A549 (cell line): ENCODE results near the gene DRAXIN.
A peak's percentile ranks its signal among the peaks of the same experiment; 100 is the strongest.

ENCODE experiments used
- BHLHE40 ChIP-seq: IDR thresholded peaks from 2 replicates; pipeline ENCODE4 v1.6.1; 2012; ENCODE audit warnings: low read depth, low read length, inconsistent platforms
- CHD4 ChIP-seq: fragments of 200-600 bp; sonication (generic); IDR thresholded peaks from 2 replicates; pipeline ENCODE4 v1.6.1; 2016; ENCODE audit warnings: antibody characterized with exemption, mild to moderate bottlenecking, borderline replicate concordance
- EHMT2 ChIP-seq: fragments of 200-600 bp; sonication (generic); IDR thresholded peaks from 2 replicates; pipeline ENCODE4 v1.6.1; 2016; ENCODE audit warnings: antibody characterized with exemption, low read depth, mild to moderate bottlenecking, moderate library complexity
- EP300 ChIP-seq, 2 experiments: fragments of >200 bp; sonication (Bioruptor Twin); formaldehyde crosslinking; IDR thresholded peaks; 2 replicates in 1 of 2; 3 replicates in 1 of 2; pipeline ENCODE4 v1.6.1; 2016 to 2017
- PHF8 ChIP-seq: fragments of 200-600 bp; sonication (generic); IDR thresholded peaks from 2 replicates; pipeline ENCODE4 v1.6.1; 2016; ENCODE audit warnings: low read depth, mild to moderate bottlenecking, antibody characterized with exemption, moderate library complexity, borderline replicate concordance
- POLR2A ChIP-seq: IDR thresholded peaks from 2 replicates; pipeline ENCODE4 v1.6.1; 2012; ENCODE audit warnings: mild to moderate bottlenecking, low read length
- ZFP36 ChIP-seq: fragments of 450-650 bp; IDR thresholded peaks from 2 replicates; pipeline ENCODE4 v1.6.1; 2014; ENCODE audit warnings: borderline replicate concordance; ENCODE audit not compliant: partially characterized antibody
- TF ChIP-seq, protein P1 (sequence below): fragments of >200 bp; sonication (Bioruptor Twin); formaldehyde crosslinking; IDR thresholded peaks from 3 replicates; pipeline ENCODE4 v1.5.1; 2016
- TF ChIP-seq, protein P2 (sequence below): IDR thresholded peaks from 2 replicates; pipeline ENCODE4 v1.6.1; 2012

GRCh38 chr1:11749203-11749689, 57.7 kb downstream of the DRAXIN start:
- TF ChIP-seq POLR2A (no peak), CHD4 (no peak), EHMT2 (no peak), ZFP36 (no peak), PHF8 (no peak), EP300 (IDR thresholded peaks at IDR 0.05) (no peak), BHLHE40 (no peak)
- TF ChIP-seq, protein P1, sequence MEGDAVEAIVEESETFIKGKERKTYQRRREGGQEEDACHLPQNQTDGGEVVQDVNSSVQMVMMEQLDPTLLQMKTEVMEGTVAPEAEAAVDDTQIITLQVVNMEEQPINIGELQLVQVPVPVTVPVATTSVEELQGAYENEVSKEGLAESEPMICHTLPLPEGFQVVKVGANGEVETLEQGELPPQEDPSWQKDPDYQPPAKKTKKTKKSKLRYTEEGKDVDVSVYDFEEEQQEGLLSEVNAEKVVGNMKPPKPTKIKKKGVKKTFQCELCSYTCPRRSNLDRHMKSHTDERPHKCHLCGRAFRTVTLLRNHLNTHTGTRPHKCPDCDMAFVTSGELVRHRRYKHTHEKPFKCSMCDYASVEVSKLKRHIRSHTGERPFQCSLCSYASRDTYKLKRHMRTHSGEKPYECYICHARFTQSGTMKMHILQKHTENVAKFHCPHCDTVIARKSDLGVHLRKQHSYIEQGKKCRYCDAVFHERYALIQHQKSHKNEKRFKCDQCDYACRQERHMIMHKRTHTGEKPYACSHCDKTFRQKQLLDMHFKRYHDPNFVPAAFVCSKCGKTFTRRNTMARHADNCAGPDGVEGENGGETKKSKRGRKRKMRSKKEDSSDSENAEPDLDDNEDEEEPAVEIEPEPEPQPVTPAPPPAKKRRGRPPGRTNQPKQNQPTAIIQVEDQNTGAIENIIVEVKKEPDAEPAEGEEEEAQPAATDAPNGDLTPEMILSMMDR = peak; percentile 44
- TF ChIP-seq, protein P2, sequence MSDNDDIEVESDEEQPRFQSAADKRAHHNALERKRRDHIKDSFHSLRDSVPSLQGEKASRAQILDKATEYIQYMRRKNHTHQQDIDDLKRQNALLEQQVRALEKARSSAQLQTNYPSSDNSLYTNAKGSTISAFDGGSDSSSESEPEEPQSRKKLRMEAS = peak; percentile 61; the same call in 1 of the 2 replicates
